Stimulated activated naive B cell treated with anti-CD40 and anti-IgM and Interleukin-4, amounts not matched to agents 10 μg/mL and 1 μg/mL and 100 μg/mL, for 72 hours (primary cell): ENCODE results near the gene CHAC1.

ENCODE experiments used
- ATAC-seq, 2 donors: fragments of 150-1000 bp; cut with Tn5 transposase; replicated peaks; 2 replicates each; pipeline ENCODE4 v1.10.0; 2021; ENCODE audit warnings: moderate library complexity in 1 of 2
- DNase-seq: peaks from one replicate; pipeline ENCODE4 v3.0.0; 2021
- H3K27ac Mint-ChIP-seq: one replicate; pipeline ENCODE4 v1.8.0; 2022; ENCODE audit warnings: mild to moderate bottlenecking, mixed read lengths
- H3K27me3 Mint-ChIP-seq, 2 donors: one replicate each; pipeline ENCODE4 v1.8.0; 2022; ENCODE audit warnings: mixed read lengths in 2 of 2
- H3K36me3 Mint-ChIP-seq, 2 donors: one replicate each; pipeline ENCODE4 v1.8.0; 2022; ENCODE audit warnings: mixed read lengths in 2 of 2, mild to moderate bottlenecking in 1 of 2
- H3K4me1 Mint-ChIP-seq, 2 donors: one replicate each; pipeline ENCODE4 v1.8.0; 2022; ENCODE audit warnings: mixed read lengths in 2 of 2, mild to moderate bottlenecking in 1 of 2
- H3K4me3 Mint-ChIP-seq, 2 donors: one replicate each; pipeline ENCODE4 v1.8.0; 2022; ENCODE audit warnings: mild to moderate bottlenecking in 2 of 2, mixed read lengths in 2 of 2, moderate library complexity in 1 of 2
- H3K9me3 Mint-ChIP-seq, 2 donors: one replicate each; pipeline ENCODE4 v1.8.0; 2022; ENCODE audit warnings: mixed read lengths in 2 of 2, mild to moderate bottlenecking in 1 of 2

The CHAC1 gene

GRCh38 chr15:40988156-40988555, 34.9 kb downstream of the CHAC1 start:
- DNase-seq (no peak), ATAC-seq (no peak)
- Mint-ChIP-seq H3K4me3 (no peak overlapping the region), H3K27me3 (no peaks in the 10 kb centered on the region), H3K4me1 (peaks cover 4 to 10% of the 10 kb centered on the region in 2 donors), H3K27ac (no peak overlapping the region), H3K36me3 (peaks cover 31 to 47% of the 10 kb centered on the region in 2 donors), H3K9me3 (no peaks in the 10 kb centered on the region)

GRCh38 chr15:40990080-40990479, 36.8 kb downstream of the CHAC1 start:
- DNase-seq (no peak), ATAC-seq (no peak)
- Mint-ChIP-seq H3K36me3 (peaks cover 38 to 52% of the 10 kb centered on the region in 2 donors), H3K27me3 (no peaks in the 10 kb centered on the region), H3K9me3 (no peaks in the 10 kb centered on the region), H3K27ac (no peak overlapping the region), H3K4me1 (peaks cover 4 to 10% of the 10 kb centered on the region in 2 donors), H3K4me3 (no peak overlapping the region)

GRCh38 chr15:40990789-40991188, 37.5 kb downstream of the CHAC1 start:
- peaks cover 43 to 52% of the 10 kb centered on the region in 2 donors for H3K36me3 Mint-ChIP-seq

GRCh38 chr15:40991355-40991754, 38.1 kb downstream of the CHAC1 start:
- Mint-ChIP-seq H3K4me3 (no peak overlapping the region), H3K27ac (no peak overlapping the region), H3K36me3 (peaks cover 44 to 57% of the 10 kb centered on the region in 2 donors), H3K4me1 (peaks cover 4 to 10% of the 10 kb centered on the region in 2 donors), H3K27me3 (no peaks in the 10 kb centered on the region), H3K9me3 (no peaks in the 10 kb centered on the region)
- no peak for ATAC-seq
- DNase-seq, result no peak

More at GRCh38 chr15:40990789-40991188, 37.5 kb downstream of the CHAC1 start:
- H3K4me3 Mint-ChIP-seq, result no peak overlapping the region
- H3K9me3 Mint-ChIP-seq, result no peaks in the 10 kb centered on the region
- ATAC-seq (no peak), DNase-seq (no peak)
- no peak overlapping the region for H3K27ac Mint-ChIP-seq
- H3K27me3 Mint-ChIP-seq, result no peaks in the 10 kb centered on the region
- H3K4me1 Mint-ChIP-seq, result peaks cover 4 to 10% of the 10 kb centered on the region in 2 donors

- ATAC-seq (no peak), DNase-seq (no peak)
- H3K36me3 Mint-ChIP-seq, result peaks cover 43 to 54% of the 10 kb centered on the region in 2 donors
These were observed 39.0 kb downstream of the CHAC1 start for GRCh38 chr15:40992241-40992741.

GRCh38 chr15:40992825-40993224, 39.6 kb downstream of the CHAC1 start:
- DNase-seq (no peak), ATAC-seq (no peak)
- Mint-ChIP-seq H3K27ac (no peak overlapping the region), H3K4me1 (peaks cover 4 to 10% of the 10 kb centered on the region in 2 donors), H3K27me3 (no peaks in the 10 kb centered on the region), H3K36me3 (peaks cover 41 to 55% of the 10 kb centered on the region in 2 donors), H3K4me3 (no peak overlapping the region), H3K9me3 (no peaks in the 10 kb centered on the region)

More at GRCh38 chr15:40992241-40992741, 39.0 kb downstream of the CHAC1 start:
- Mint-ChIP-seq H3K27ac (no peak overlapping the region), H3K9me3 (no peaks in the 10 kb centered on the region), H3K4me1 (peaks cover 4 to 10% of the 10 kb centered on the region in 2 donors), H3K4me3 (no peak overlapping the region), H3K27me3 (no peaks in the 10 kb centered on the region)

- Mint-ChIP-seq H3K9me3 (no peaks in the 10 kb centered on the region), H3K36me3 (peaks cover 35 to 45% of the 10 kb centered on the region in 2 donors), H3K27me3 (no peaks in the 10 kb centered on the region), H3K4me1 (peaks cover 4 to 10% of the 10 kb centered on the region in 2 donors), H3K4me3 (no peak overlapping the region), H3K27ac (no peak overlapping the region)
- ATAC-seq (no peak), DNase-seq (no peak)
These were observed 42.4 kb downstream of the CHAC1 start for GRCh38 chr15:40995656-40996055.

- Mint-ChIP-seq H3K4me3 (no peak overlapping the region), H3K27me3 (no peaks in the 10 kb centered on the region), H3K4me1 (no peaks in the 10 kb centered on the region), H3K27ac (no peak overlapping the region), H3K36me3 (peaks cover 26 to 30% of the 10 kb centered on the region in 2 donors), H3K9me3 (no peaks in the 10 kb centered on the region)
- ATAC-seq, result no peak
- DNase-seq, result no peak
These were observed 45.9 kb downstream of the CHAC1 start for GRCh38 chr15:40999190-40999589.

- ATAC-seq (no peak), DNase-seq (no peak)
- Mint-ChIP-seq H3K4me1 (no peaks in the 10 kb centered on the region), H3K27me3 (no peaks in the 10 kb centered on the region), H3K27ac (no peak overlapping the region), H3K36me3 (peaks cover 19% of the 10 kb centered on the region in 2 donors), H3K4me3 (no peak overlapping the region), H3K9me3 (no peaks in the 10 kb centered on the region)
These were observed 48.4 kb downstream of the CHAC1 start for GRCh38 chr15:41001524-41002214.

- H3K9me3 Mint-ChIP-seq, result no peaks in the 10 kb centered on the region
- ATAC-seq, result no peak
- H3K4me1 Mint-ChIP-seq, result no peaks in the 10 kb centered on the region
- H3K27ac Mint-ChIP-seq, result no peak overlapping the region
- no peak overlapping the region for H3K4me3 Mint-ChIP-seq
- peaks cover 20 to 28% of the 10 kb centered on the region in 2 donors for H3K36me3 Mint-ChIP-seq
- no peak for DNase-seq
- H3K27me3 Mint-ChIP-seq, result no peaks in the 10 kb centered on the region
These were observed 51.2 kb downstream of the CHAC1 start for GRCh38 chr15:41004490-41004889.
